Measurements from ENCODE around the gene REV3L. TPM values are rescaled to one million over a fixed set of nuclear protein-coding genes. Genes with fewer than 3 reads are reported as not detected.
"Not testable (repeated sequence)": the region's sequence is repeated elsewhere in the genome, so short reads cannot be mapped to it uniquely, and the experiment has no call there.

The REV3L gene
- total and polyA plus RNA-seq, 2 donors (not counting 1 experiment from before 2014, with no cell fraction given), result 4.7 to 37.9 TPM

- no peak for DNase-seq
- intact Hi-C loops (cut with micrococcal nuclease), result no loop called here
- H3K9me3 ChIP-seq (ENCODE audit: control extremely low read depth in 1 of 3, control insufficient read depth in 2 of 3, insufficient read depth in 1 of 3, low read length in 2 of 3), result no peaks in the 10 kb centered on the region
- Mint-ChIP-seq H3K27me3 (no peaks in the 10 kb centered on the region), H3K4me3 (no peak overlapping the region), H3K4me1 (no peaks in the 10 kb centered on the region), H3K27ac (no peak overlapping the region), H3K9me3 (ENCODE audit: insufficient read depth) (no peaks in the 10 kb centered on the region)
- POLR2A ChIA-PET, result no interaction called here
- H4K20me1 ChIP-seq (ENCODE audit: control insufficient read depth, insufficient read depth, low read length, poor library complexity, severe bottlenecking), result no peaks in the 10 kb centered on the region
- H3K79me2 ChIP-seq (ENCODE audit: control insufficient read depth, insufficient read depth, low read length), result no peaks in the 10 kb centered on the region
- H3K36me3 ChIP-seq (replicated peaks in 1 of 2; ENCODE audit: control extremely low read depth in 1 of 2, control insufficient read depth in 1 of 2, extremely low read depth in 1 of 2, insufficient read depth in 2 of 2, low read length in 1 of 2), result peaks cover 15 to 17% of the 10 kb centered on the region in 2 experiments
- 92% methylated on average over 2 of the region's 2 CpGs for WGBS (ENCODE audit: insufficient coverage)
- no peak for TF ChIP-seq CTCF (IDR thresholded peaks at IDR 0.05)
- TF ChIP-seq EZH2 (IDR thresholded peaks at IDR 0.05; ENCODE audit: borderline replicate concordance, insufficient read depth, low read depth, low read length, poor library complexity, severe bottlenecking), result no peak
- ATAC-seq (ENCODE audit: low read depth), result no peak
- no peak overlapping the region for H3K9ac ChIP-seq (ENCODE audit: low read length)
- CTCF ChIA-PET, result interaction anchor here (1.7 kb wide), 1 partner anchor 156 kb away, joined by 5 read pairs; no protein-coding TSS in a partner anchor
- H3K27me3 ChIP-seq (replicated peaks in 1 of 4; ENCODE audit: control extremely low read depth in 1 of 4, control insufficient read depth in 3 of 4, insufficient read depth in 4 of 4, low read length in 3 of 4), result no peaks in the 10 kb centered on the region
- no peak overlapping the region for H3K27ac ChIP-seq (ENCODE audit: low read length in 2 of 2)
- no peak overlapping the region for H3K4me3 ChIP-seq (ENCODE audit: control extremely low read depth in 1 of 5, extremely low read depth in 1 of 5, insufficient read depth in 1 of 5, low read depth in 2 of 5, low read length in 4 of 5)
- no peaks in the 10 kb centered on the region for H3K4me1 ChIP-seq (ENCODE audit: control insufficient read depth in 2 of 2, insufficient read depth in 2 of 2, low read length in 2 of 2)
- no peak overlapping the region for H2AFZ ChIP-seq (ENCODE audit: insufficient read depth, low read depth, low read length, poor library complexity, severe bottlenecking)
- no peak overlapping the region for H3K4me2 ChIP-seq (replicated peaks; ENCODE audit: low read depth, low read length, poor library complexity, severe bottlenecking)
These were observed 160.9 kb downstream of the REV3L start for GRCh38 chr6:111322145-111322544.

GRCh38 chr6:111307950-111308349 is 175.1 kb downstream of the REV3L start:
- POLR2A ChIA-PET; CTCF ChIA-PET; H3K4me1 ChIP-seq (ENCODE audit: control insufficient read depth in 2 of 2, insufficient read depth in 2 of 2, low read length in 2 of 2): not testable (repeated sequence)

More at GRCh38 chr6:111307950-111308349, 175.1 kb downstream of the REV3L start:
- H3K9ac ChIP-seq (ENCODE audit: low read length); H2AFZ ChIP-seq (ENCODE audit: insufficient read depth, low read depth, low read length, poor library complexity, severe bottlenecking); H3K4me3 ChIP-seq (ENCODE audit: control extremely low read depth in 1 of 5, extremely low read depth in 1 of 5, insufficient read depth in 1 of 5, low read depth in 2 of 5, low read length in 4 of 5); H3K9me3 ChIP-seq (ENCODE audit: control extremely low read depth in 1 of 3, control insufficient read depth in 2 of 3, insufficient read depth in 1 of 3, low read length in 2 of 3); H3K27me3 ChIP-seq (replicated peaks in 1 of 4; ENCODE audit: control extremely low read depth in 1 of 4, control insufficient read depth in 3 of 4, insufficient read depth in 4 of 4, low read length in 3 of 4); H4K20me1 ChIP-seq (ENCODE audit: control insufficient read depth, insufficient read depth, low read length, poor library complexity, severe bottlenecking); H3K27me3 Mint-ChIP-seq; H3K4me1 Mint-ChIP-seq; H3K27ac Mint-ChIP-seq; H3K4me3 Mint-ChIP-seq; intact Hi-C loops (cut with micrococcal nuclease); H3K79me2 ChIP-seq (ENCODE audit: control insufficient read depth, insufficient read depth, low read length); DNase-seq; ATAC-seq (ENCODE audit: low read depth); H3K4me2 ChIP-seq (replicated peaks; ENCODE audit: low read depth, low read length, poor library complexity, severe bottlenecking); H3K9me3 Mint-ChIP-seq (ENCODE audit: insufficient read depth); H3K27ac ChIP-seq (ENCODE audit: low read length in 2 of 2): not testable (repeated sequence)
- no CpG with 5 or more reads among the region's 4 CpGs for WGBS (ENCODE audit: insufficient coverage)
- H3K36me3 ChIP-seq (replicated peaks in 1 of 2; ENCODE audit: control extremely low read depth in 1 of 2, control insufficient read depth in 1 of 2, extremely low read depth in 1 of 2, insufficient read depth in 2 of 2, low read length in 1 of 2), result peaks cover 25 to 40% of the 10 kb centered on the region in 2 experiments
